IMR-90 (cell line): ENCODE data around the gene RPN2.

Source experiments
- BHLHE40 ChIP-seq: fragments of 150-350 bp; IDR thresholded peaks from 2 replicates; pipeline ENCODE4 v1.6.1; 2016; ENCODE audit warnings: mild to moderate bottlenecking, low read depth, low read length
- CEBPB ChIP-seq: IDR thresholded peaks from 2 replicates; pipeline ENCODE4 v1.6.1; 2012; ENCODE audit warnings: low read depth, low read length, improper control_type of control experiment
- CHD1 ChIP-seq: IDR thresholded peaks from 2 replicates; pipeline ENCODE4 v1.6.1; 2012; ENCODE audit warnings: low read depth, low read length, improper control_type of control experiment
- CTCF ChIP-seq: conservative IDR thresholded peaks from 2 replicates; pipeline ENCODE4 v1.5.1; 2012; ENCODE audit warnings: mild to moderate bottlenecking, low read depth, low read length, improper control_type of control experiment
- FOS ChIP-seq: fragments of 150-350 bp; IDR thresholded peaks from 2 replicates; pipeline ENCODE4 v1.6.1; 2016; ENCODE audit warnings: low read depth, low read length
- MAFK ChIP-seq: IDR thresholded peaks from 2 replicates; pipeline ENCODE4 v1.6.1; 2012; ENCODE audit warnings: low read depth, low read length, improper control_type of control experiment
- MAZ ChIP-seq: IDR thresholded peaks from 2 replicates; pipeline ENCODE4 v1.6.1; 2012; ENCODE audit warnings: low read depth, mild to moderate bottlenecking, low read length, improper control_type of control experiment, moderate library complexity, borderline replicate concordance
- MXI1 ChIP-seq: IDR thresholded peaks from 2 replicates; pipeline ENCODE4 v1.6.1; 2012; ENCODE audit warnings: low read depth, mild to moderate bottlenecking, low read length, moderate library complexity, borderline replicate concordance
- POLR2A ChIP-seq: IDR thresholded peaks from 2 replicates; pipeline ENCODE4 v1.6.1; 2012; ENCODE audit warnings: mild to moderate bottlenecking, low read depth, low read length
- RAD21 ChIP-seq: IDR thresholded peaks from 2 replicates; pipeline ENCODE4 v1.6.1; 2012; ENCODE audit warnings: low read length, improper control_type of control experiment
- SMC3 ChIP-seq: fragments of 150-350 bp; IDR thresholded peaks from 2 replicates; pipeline ENCODE4 v1.6.1; 2016; ENCODE audit warnings: low read depth, mild to moderate bottlenecking, antibody characterized with exemption, low read length, moderate library complexity
- USF2 ChIP-seq: fragments of 150-350 bp; IDR thresholded peaks from 2 replicates; pipeline ENCODE4 v1.6.1; 2017; ENCODE audit warnings: mild to moderate bottlenecking, antibody characterized with exemption, low read length, low read depth

- TF ChIP-seq CTCF (peak; percentile 62), POLR2A (no peak), MXI1 (peak; percentile 75; the same call in 1 of the 2 replicates), CEBPB (no peak), BHLHE40 (peak; percentile 42), MAZ (no peak), FOS (no peak), SMC3 (peak; percentile 40; the same call in 1 of the 2 replicates), CHD1 (no peak), MAFK (no peak), USF2 (no peak), RAD21 (peak; percentile 73)
Measured at GRCh38 chr20:37276494-37277252, 97.5 kb downstream of the RPN2 start.
